ENCODE data around the gene CACNA1C.

DNA sequence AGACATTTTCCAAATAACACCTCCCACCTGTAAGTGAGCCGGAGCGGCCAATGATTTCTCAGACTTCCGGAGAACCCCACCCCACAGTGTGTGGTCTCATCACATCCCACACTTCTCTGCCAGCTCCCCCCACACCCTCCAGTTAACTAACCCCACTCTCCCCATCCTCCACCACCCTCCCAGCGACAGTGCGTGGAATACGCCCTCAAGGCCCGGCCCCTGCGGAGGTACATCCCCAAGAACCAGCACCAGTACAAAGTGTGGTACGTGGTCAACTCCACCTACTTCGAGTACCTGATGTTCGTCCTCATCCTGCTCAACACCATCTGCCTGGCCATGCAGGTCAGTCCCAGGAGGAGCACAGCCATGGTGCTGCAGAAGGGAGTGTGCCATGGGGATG, 557.6 kb downstream of the CACNA1C start:
- TF ChIP-seq POLR2A (IDR thresholded peaks at IDR 0.05) = no peak
- TF ChIP-seq, protein P1, sequence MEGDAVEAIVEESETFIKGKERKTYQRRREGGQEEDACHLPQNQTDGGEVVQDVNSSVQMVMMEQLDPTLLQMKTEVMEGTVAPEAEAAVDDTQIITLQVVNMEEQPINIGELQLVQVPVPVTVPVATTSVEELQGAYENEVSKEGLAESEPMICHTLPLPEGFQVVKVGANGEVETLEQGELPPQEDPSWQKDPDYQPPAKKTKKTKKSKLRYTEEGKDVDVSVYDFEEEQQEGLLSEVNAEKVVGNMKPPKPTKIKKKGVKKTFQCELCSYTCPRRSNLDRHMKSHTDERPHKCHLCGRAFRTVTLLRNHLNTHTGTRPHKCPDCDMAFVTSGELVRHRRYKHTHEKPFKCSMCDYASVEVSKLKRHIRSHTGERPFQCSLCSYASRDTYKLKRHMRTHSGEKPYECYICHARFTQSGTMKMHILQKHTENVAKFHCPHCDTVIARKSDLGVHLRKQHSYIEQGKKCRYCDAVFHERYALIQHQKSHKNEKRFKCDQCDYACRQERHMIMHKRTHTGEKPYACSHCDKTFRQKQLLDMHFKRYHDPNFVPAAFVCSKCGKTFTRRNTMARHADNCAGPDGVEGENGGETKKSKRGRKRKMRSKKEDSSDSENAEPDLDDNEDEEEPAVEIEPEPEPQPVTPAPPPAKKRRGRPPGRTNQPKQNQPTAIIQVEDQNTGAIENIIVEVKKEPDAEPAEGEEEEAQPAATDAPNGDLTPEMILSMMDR (IDR thresholded peaks at IDR 0.05) = no peak

Data from esophagus squamous epithelium (tissue), 4 donors.